ENCODE results near the gene FCGR2B.
"Not testable (repeated sequence)": the region's sequence is repeated elsewhere in the genome, so short reads cannot be mapped to it uniquely, and the experiment has no call there.

The FCGR2B gene

GRCh38 chr1:161642697-161643096, 20.2 kb upstream of the FCGR2B start:
- no CpG with 5 or more reads among the region's 1 CpG for WGBS, 2 donors (ENCODE audit: extremely low coverage in 2 of 2, insufficient read length in 2 of 2, insufficient replicate concordance in 1 of 2)

GRCh38 chr1:161643481-161644208, 19.3 kb upstream of the FCGR2B start:
- H2BK12ac ChIP-seq (ENCODE audit: low read length); H2AK5ac ChIP-seq (ENCODE audit: low read depth, low read length); H4K91ac ChIP-seq (ENCODE audit: low read depth, low read length, poor library complexity); H4K8ac ChIP-seq (ENCODE audit: low read depth, low read length); H3K4me1 ChIP-seq (ENCODE audit: control insufficient read depth in 2 of 2, insufficient read depth in 1 of 2, low read depth in 1 of 2, low read length in 2 of 2); H2BK120ac ChIP-seq (ENCODE audit: low read depth, low read length); H3K4me2 ChIP-seq (ENCODE audit: insufficient read depth, low read length, poor library complexity, severe bottlenecking); H2BK15ac ChIP-seq (ENCODE audit: low read length); H3K4me3 ChIP-seq (ENCODE audit: low read length in 2 of 2); H3K9me3 ChIP-seq (replicated peaks in 1 of 2; ENCODE audit: control insufficient read depth in 2 of 2, insufficient read depth in 1 of 2, low read depth in 1 of 2, low read length in 2 of 2); H3K36me3 ChIP-seq (replicated peaks in 1 of 2; ENCODE audit: control insufficient read depth in 2 of 2, insufficient read depth in 2 of 2, low read length in 2 of 2); H3K27me3 ChIP-seq (ENCODE audit: control insufficient read depth in 3 of 3, insufficient read depth in 3 of 3, low read depth in 1 of 3, low read length in 3 of 3); DNase-seq (ENCODE audit: low spot score); H3K14ac ChIP-seq (ENCODE audit: low read length); H2AFZ ChIP-seq (ENCODE audit: low read length); H2BK5ac ChIP-seq (ENCODE audit: low read length); H3K27ac ChIP-seq (replicated peaks; ENCODE audit: low read length); H3K18ac ChIP-seq (ENCODE audit: low read length); H3K9ac ChIP-seq (ENCODE audit: low read depth, low read length, poor library complexity); H3K4ac ChIP-seq (ENCODE audit: low read length); H3K79me1 ChIP-seq (ENCODE audit: low read depth, low read length); H3K23ac ChIP-seq (ENCODE audit: low read depth, low read length, poor library complexity): not testable (repeated sequence)
- WGBS, 2 donors (ENCODE audit: extremely low coverage in 2 of 2, insufficient read length in 2 of 2, insufficient replicate concordance in 1 of 2): no CpG with 5 or more reads among the region's 5 CpGs

More at GRCh38 chr1:161642697-161643096, 20.2 kb upstream of the FCGR2B start:
- not testable (repeated sequence) for H2BK5ac ChIP-seq (ENCODE audit: low read length); H3K9ac ChIP-seq (ENCODE audit: low read depth, low read length, poor library complexity); H3K9me3 ChIP-seq (replicated peaks in 1 of 2; ENCODE audit: control insufficient read depth in 2 of 2, insufficient read depth in 1 of 2, low read depth in 1 of 2, low read length in 2 of 2); H3K27ac ChIP-seq (replicated peaks; ENCODE audit: low read length); H2AK5ac ChIP-seq (ENCODE audit: low read depth, low read length); H3K4me1 ChIP-seq (ENCODE audit: control insufficient read depth in 2 of 2, insufficient read depth in 1 of 2, low read depth in 1 of 2, low read length in 2 of 2); H2BK12ac ChIP-seq (ENCODE audit: low read length); H3K4ac ChIP-seq (ENCODE audit: low read length); H4K91ac ChIP-seq (ENCODE audit: low read depth, low read length, poor library complexity); H3K18ac ChIP-seq (ENCODE audit: low read length); H3K23ac ChIP-seq (ENCODE audit: low read depth, low read length, poor library complexity); H2BK120ac ChIP-seq (ENCODE audit: low read depth, low read length); H3K4me3 ChIP-seq (ENCODE audit: low read length in 2 of 2); H3K36me3 ChIP-seq (replicated peaks in 1 of 2; ENCODE audit: control insufficient read depth in 2 of 2, insufficient read depth in 2 of 2, low read length in 2 of 2); DNase-seq (ENCODE audit: low spot score); H4K8ac ChIP-seq (ENCODE audit: low read depth, low read length); H3K14ac ChIP-seq (ENCODE audit: low read length); H2BK15ac ChIP-seq (ENCODE audit: low read length); H3K79me1 ChIP-seq (ENCODE audit: low read depth, low read length); H2AFZ ChIP-seq (ENCODE audit: low read length); H3K4me2 ChIP-seq (ENCODE audit: insufficient read depth, low read length, poor library complexity, severe bottlenecking); H3K27me3 ChIP-seq (ENCODE audit: control insufficient read depth in 3 of 3, insufficient read depth in 3 of 3, low read depth in 1 of 3, low read length in 3 of 3)

DNA sequence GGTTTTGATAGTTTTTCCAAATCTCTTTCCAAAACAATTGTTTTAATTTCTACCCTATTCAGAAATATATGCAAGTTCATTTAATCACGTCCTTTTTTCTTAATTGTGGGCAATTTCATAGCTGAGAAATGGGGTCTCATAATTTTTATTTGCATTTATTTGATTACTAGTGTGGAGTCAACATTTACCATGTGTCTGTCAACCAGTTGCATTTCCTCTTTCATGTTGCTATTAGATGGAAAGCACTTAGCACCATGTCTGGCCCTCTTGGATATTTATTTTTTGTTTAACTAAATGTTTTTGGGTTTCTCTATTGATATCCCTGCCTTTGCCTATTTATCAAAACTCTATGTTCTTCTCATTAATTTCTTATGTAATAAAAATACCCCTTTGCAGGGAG, 18.1 kb upstream of the FCGR2B start:
- H3K27me3 ChIP-seq (ENCODE audit: control insufficient read depth in 3 of 3, insufficient read depth in 3 of 3, low read depth in 1 of 3, low read length in 3 of 3); H3K4me3 ChIP-seq (ENCODE audit: low read length in 2 of 2); H3K4me1 ChIP-seq (ENCODE audit: control insufficient read depth in 2 of 2, insufficient read depth in 1 of 2, low read depth in 1 of 2, low read length in 2 of 2); H2AK5ac ChIP-seq (ENCODE audit: low read depth, low read length); H3K27ac ChIP-seq (replicated peaks; ENCODE audit: low read length); H3K23ac ChIP-seq (ENCODE audit: low read depth, low read length, poor library complexity); H4K8ac ChIP-seq (ENCODE audit: low read depth, low read length); H3K4ac ChIP-seq (ENCODE audit: low read length); H2BK120ac ChIP-seq (ENCODE audit: low read depth, low read length); H3K14ac ChIP-seq (ENCODE audit: low read length); H3K36me3 ChIP-seq (replicated peaks in 1 of 2; ENCODE audit: control insufficient read depth in 2 of 2, insufficient read depth in 2 of 2, low read length in 2 of 2); H3K9me3 ChIP-seq (replicated peaks in 1 of 2; ENCODE audit: control insufficient read depth in 2 of 2, insufficient read depth in 1 of 2, low read depth in 1 of 2, low read length in 2 of 2); H4K91ac ChIP-seq (ENCODE audit: low read depth, low read length, poor library complexity); H3K4me2 ChIP-seq (ENCODE audit: insufficient read depth, low read length, poor library complexity, severe bottlenecking); H2BK12ac ChIP-seq (ENCODE audit: low read length); DNase-seq (ENCODE audit: low spot score); H2BK5ac ChIP-seq (ENCODE audit: low read length); H2AFZ ChIP-seq (ENCODE audit: low read length); H3K79me1 ChIP-seq (ENCODE audit: low read depth, low read length); H3K9ac ChIP-seq (ENCODE audit: low read depth, low read length, poor library complexity); H3K18ac ChIP-seq (ENCODE audit: low read length); H2BK15ac ChIP-seq (ENCODE audit: low read length): not testable (repeated sequence)
- WGBS, 2 donors (ENCODE audit: extremely low coverage in 2 of 2, insufficient read length in 2 of 2, insufficient replicate concordance in 1 of 2): no CpG with 5 or more reads among the region's 1 CpG

GRCh38 chr1:161647507-161648360, 15.2 kb upstream of the FCGR2B start:
- not testable (repeated sequence) for H3K18ac ChIP-seq (ENCODE audit: low read length); DNase-seq (ENCODE audit: low spot score); H2AFZ ChIP-seq (ENCODE audit: low read length); H3K4me3 ChIP-seq (ENCODE audit: low read length in 2 of 2); H4K91ac ChIP-seq (ENCODE audit: low read depth, low read length, poor library complexity); H3K9me3 ChIP-seq (replicated peaks in 1 of 2; ENCODE audit: control insufficient read depth in 2 of 2, insufficient read depth in 1 of 2, low read depth in 1 of 2, low read length in 2 of 2); H2AK5ac ChIP-seq (ENCODE audit: low read depth, low read length); H3K4ac ChIP-seq (ENCODE audit: low read length); H2BK12ac ChIP-seq (ENCODE audit: low read length); H3K4me2 ChIP-seq (ENCODE audit: insufficient read depth, low read length, poor library complexity, severe bottlenecking); H2BK5ac ChIP-seq (ENCODE audit: low read length); H3K14ac ChIP-seq (ENCODE audit: low read length); H3K36me3 ChIP-seq (replicated peaks in 1 of 2; ENCODE audit: control insufficient read depth in 2 of 2, insufficient read depth in 2 of 2, low read length in 2 of 2); H2BK120ac ChIP-seq (ENCODE audit: low read depth, low read length); H3K27me3 ChIP-seq (ENCODE audit: control insufficient read depth in 3 of 3, insufficient read depth in 3 of 3, low read depth in 1 of 3, low read length in 3 of 3); H3K79me1 ChIP-seq (ENCODE audit: low read depth, low read length); H3K27ac ChIP-seq (replicated peaks; ENCODE audit: low read length); H2BK15ac ChIP-seq (ENCODE audit: low read length); H3K9ac ChIP-seq (ENCODE audit: low read depth, low read length, poor library complexity); H4K8ac ChIP-seq (ENCODE audit: low read depth, low read length); H3K4me1 ChIP-seq (ENCODE audit: control insufficient read depth in 2 of 2, insufficient read depth in 1 of 2, low read depth in 1 of 2, low read length in 2 of 2)
- no CpG with 5 or more reads among the region's 13 CpGs for WGBS, 2 donors (ENCODE audit: extremely low coverage in 2 of 2, insufficient read length in 2 of 2, insufficient replicate concordance in 1 of 2)
- H3K23ac ChIP-seq (ENCODE audit: low read depth, low read length, poor library complexity): peak overlapping the region; percentile 43

Measured in neuronal stem cell (in vitro differentiated cells).